GM12892 (cell line): ENCODE measurements around the gene ANKRD60.

Source experiments
- POLR2AphosphoS5 ChIP-seq: IDR thresholded peaks from 2 replicates; pipeline ENCODE4 v1.6.1; 2011; ENCODE audit warnings: low read depth, low read length, control low read depth
- TAF1 ChIP-seq: IDR thresholded peaks from 2 replicates; pipeline ENCODE4 v1.6.1; 2011; ENCODE audit warnings: low read depth, mild to moderate bottlenecking, control low read depth, low read length, borderline replicate concordance

DNA sequence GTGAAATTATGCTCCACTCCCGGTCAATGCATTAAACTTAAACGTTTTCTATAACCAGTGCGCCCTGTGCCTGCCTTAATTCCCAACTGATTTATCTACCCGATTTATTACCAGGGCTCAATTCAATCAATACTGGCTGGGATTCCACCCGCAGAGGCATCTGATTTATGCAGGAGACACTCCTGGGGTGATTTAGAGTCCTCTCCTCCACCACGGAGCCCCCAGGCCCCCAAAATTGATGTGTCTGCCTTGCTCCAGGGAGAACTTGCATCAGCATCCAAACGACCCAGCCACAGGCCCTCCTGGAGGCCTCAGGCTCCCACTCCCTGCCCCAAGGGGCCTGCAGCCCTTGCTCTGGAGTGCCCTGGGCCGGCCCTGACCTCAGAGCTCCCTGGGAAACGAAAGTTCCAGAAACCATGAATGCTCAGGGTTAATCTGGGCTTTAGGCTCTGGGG lies 29.5 kb downstream of the ANKRD60 start:
- no peak for TF ChIP-seq POLR2AphosphoS5
- TF ChIP-seq TAF1, result no peak
